IMR-90 (cell line): ENCODE measurements around the gene EML5.

Experiments
- CHD1 ChIP-seq: IDR thresholded peaks from 2 replicates; pipeline ENCODE4 v1.6.1; 2012; ENCODE audit warnings: low read depth, low read length, improper control_type of control experiment
- CTCF ChIP-seq: conservative IDR thresholded peaks from 2 replicates; pipeline ENCODE4 v1.5.1; 2012; ENCODE audit warnings: mild to moderate bottlenecking, low read depth, low read length, improper control_type of control experiment
- MAFK ChIP-seq: IDR thresholded peaks from 2 replicates; pipeline ENCODE4 v1.6.1; 2012; ENCODE audit warnings: low read depth, low read length, improper control_type of control experiment
- NFE2L2 ChIP-seq: fragments of 150-350 bp; IDR thresholded peaks from 2 replicates; pipeline ENCODE4 v1.6.1; 2016; ENCODE audit warnings: low read depth, mild to moderate bottlenecking, low read length
- POLR2A ChIP-seq: IDR thresholded peaks from 2 replicates; pipeline ENCODE4 v1.6.1; 2012; ENCODE audit warnings: mild to moderate bottlenecking, low read depth, low read length
- RCOR1 ChIP-seq: IDR thresholded peaks from 2 replicates; pipeline ENCODE4 v1.6.1; 2012; ENCODE audit warnings: mild to moderate bottlenecking, low read length, improper control_type of control experiment; ENCODE audit not compliant: insufficient replicate concordance
- SMC3 ChIP-seq: fragments of 150-350 bp; IDR thresholded peaks from 2 replicates; pipeline ENCODE4 v1.6.1; 2016; ENCODE audit warnings: low read depth, mild to moderate bottlenecking, antibody characterized with exemption, low read length, moderate library complexity

- no peak for TF ChIP-seq POLR2A
- no peak for TF ChIP-seq CTCF
- no peak for TF ChIP-seq NFE2L2
- TF ChIP-seq MAFK = no peak
- TF ChIP-seq SMC3 = no peak
- no peak for TF ChIP-seq RCOR1
- TF ChIP-seq CHD1 = no peak
These were observed 902 bp downstream of the EML5 start for GRCh38 chr14:88791629-88792472.
